ENCODE results near the gene HIP1R.

DNA sequence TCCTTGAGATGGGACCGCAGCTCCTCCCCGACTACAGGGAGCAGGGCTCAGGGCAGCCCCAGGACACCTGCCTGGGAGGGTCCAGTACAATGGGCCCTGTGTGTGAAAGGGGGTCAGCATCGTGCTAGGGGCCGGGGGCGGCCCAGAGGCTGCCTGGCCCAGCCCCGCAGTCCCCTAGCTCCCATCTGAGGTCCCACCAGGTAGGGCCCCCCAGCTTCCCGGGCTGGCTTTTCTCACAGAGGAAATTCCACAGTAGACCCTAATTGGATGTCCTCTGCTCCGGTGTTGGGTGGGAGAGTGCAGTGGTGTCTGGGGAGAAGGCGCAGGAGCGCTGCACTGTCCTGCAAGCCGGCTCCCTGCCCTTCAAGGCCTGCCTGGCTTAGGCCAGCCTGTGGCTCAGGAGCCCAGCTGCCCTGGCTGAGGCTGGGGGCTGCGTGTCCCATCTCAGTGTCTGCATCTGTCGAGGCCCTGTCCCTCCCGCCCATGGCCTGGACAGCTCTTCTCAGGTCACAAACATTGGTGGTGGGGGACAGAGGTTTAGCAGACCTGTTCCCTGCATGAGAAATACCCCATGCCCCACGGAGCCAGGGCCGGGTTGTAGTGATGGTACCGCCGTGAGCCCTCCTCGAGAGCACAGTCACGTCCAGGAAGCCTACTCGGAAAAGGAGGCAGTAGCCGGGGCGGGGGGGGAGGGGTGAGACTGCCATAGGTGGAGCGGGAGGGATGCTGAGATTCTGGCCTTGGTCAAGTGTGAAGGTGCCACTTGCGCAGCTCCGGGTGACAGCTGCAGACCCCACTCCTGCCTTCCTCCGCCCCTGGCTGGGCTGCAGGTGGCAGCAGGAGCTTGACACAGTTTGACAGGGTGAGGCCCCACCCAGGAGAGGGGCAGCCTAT lies 11.6 kb downstream of the HIP1R start:
- TF ChIP-seq POLR2A (IDR thresholded peaks at IDR 0.05; ENCODE audit: extremely low read depth, insufficient read length) (no peak), CTCF (IDR thresholded peaks at IDR 0.05; ENCODE audit: low read depth, low read length) (no peak)
